Measurements from ENCODE around the gene TREML2.

Gene TREML2

DNA sequence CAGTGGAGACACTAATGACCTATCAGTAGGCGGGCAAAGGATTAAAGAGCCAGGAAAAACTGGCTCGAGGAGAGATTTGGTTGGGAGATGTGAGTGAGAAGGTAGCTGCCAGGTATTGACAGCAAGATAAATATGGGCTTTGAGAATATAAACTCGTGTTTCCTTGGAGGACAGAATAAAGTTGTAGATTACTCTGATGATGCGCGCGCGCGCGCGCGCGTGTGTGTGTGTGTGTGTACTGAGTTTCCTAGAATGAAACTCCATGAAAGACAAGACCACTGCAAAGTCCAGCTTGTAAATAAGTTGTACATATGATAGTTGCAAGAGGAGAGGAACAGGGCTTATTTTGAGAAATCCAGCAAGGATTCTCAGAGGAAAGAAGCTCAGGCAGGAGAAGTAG, 24.8 kb downstream of the TREML2 start:
- DNase-seq (ENCODE audit: low spot score): no peak

GRCh38 chr6:41175084-41175483, 25.9 kb downstream of the TREML2 start:
- DNase-seq (ENCODE audit: low spot score): no peak

DNA sequence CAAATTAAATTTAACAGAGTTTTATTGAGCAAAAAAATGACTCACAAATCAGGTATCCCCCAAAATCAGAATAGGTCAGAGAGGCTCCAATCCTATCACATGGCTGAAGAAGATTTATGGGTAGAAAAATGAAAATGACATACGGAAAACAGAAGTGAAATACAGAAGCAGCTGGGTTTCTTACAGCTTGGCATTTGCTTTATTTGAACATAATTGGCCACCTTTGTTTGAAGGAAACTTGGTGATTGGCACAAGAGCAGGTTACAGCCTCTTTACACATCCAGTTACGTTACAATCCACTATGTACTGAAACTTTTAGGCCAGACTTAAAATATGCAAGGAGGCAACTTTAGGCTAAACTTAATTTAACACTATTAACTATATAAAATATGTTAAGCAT, 26.3 kb downstream of the TREML2 start:
- no peak for DNase-seq (ENCODE audit: low spot score)

- no peak for DNase-seq (ENCODE audit: low spot score)
Measured at GRCh38 chr6:41171908-41172307, 29.0 kb downstream of the TREML2 start.

- DNase-seq (ENCODE audit: low spot score): no peak
Measured at GRCh38 chr6:41170547-41171160, 30.3 kb downstream of the TREML2 start.

GRCh38 chr6:41167173-41167963, 33.6 kb downstream of the TREML2 start:
- no peak for DNase-seq (ENCODE audit: low spot score)

DNA sequence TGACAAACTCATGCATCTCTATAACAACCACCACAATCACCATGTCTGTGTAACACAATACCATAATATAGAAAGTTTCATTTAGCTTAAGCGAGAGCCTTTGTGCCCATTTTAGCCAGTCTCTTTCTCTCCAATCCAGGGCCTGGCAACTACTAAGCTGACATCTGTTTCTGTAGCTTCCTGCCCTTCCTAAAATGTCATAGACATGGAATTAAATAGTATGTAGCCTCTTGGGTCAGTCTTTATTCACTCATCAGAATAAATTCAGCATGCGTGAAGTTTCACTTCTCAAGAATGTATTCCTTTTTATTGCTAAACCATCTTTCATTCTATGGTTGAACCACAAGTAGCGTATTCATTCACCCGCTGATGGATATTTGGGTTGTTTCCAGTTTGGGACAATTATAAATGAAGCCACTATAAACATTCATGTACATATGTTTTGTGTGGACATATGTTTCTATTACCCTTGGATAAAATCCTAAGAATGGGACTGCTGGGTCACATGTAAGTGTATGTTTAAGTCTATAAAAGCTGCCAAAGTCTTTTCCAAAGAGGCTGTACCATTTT, 36.3 kb downstream of the TREML2 start:
- DNase-seq (ENCODE audit: low spot score): no peak

GRCh38 chr6:41163419-41163717, 37.6 kb downstream of the TREML2 start:
- no peak for DNase-seq (ENCODE audit: low spot score)

DNA sequence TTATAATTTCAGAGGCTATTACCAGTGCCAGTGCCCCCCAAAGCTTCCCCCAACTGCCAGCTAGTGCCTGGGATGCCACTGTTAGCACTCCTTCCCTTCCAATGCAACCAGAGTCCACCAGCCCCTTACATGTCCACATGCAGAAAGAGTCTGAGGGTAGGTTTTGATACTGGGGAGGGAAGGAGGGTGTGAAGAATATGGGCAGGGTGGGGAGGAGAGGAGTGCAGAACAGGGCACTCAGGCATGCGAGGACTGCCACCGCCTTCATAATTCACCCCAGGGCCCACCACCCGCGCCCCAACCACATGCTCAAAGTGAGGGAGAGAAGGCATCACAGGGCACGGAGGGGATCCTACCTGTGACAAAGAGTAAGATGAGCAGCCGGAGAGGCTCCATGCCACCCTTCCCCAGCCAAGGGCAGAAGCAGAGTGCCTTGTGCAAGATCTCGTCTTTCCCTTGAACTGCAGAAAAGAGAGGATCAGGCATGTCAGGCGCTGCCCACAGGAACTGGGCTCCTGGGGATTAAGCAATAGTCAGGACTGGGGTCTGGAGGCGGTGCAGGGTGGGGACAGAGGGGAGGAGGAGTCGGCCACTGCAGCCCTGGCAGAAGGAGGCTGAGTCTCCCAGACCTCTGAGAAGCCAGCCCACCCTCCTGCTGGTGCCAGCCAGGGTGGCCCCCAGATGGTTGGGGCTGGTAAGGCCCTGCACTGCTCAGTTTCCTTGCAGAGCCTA, 38.1 kb downstream of the TREML2 start, which contains the start of gene TREM2:
TSS of gene TREM2 (minus strand) at position 430 of the 732 bp plus-strand sequence. CDS start at position 396, 34 bp downstream.
- no peak for DNase-seq (ENCODE audit: low spot score)

- no peak for DNase-seq (ENCODE audit: low spot score)
Measured at GRCh38 chr6:41161851-41162552, 38.9 kb downstream of the TREML2 start.

GRCh38 chr6:41161380-41161779, 39.6 kb downstream of the TREML2 start:
- DNase-seq (ENCODE audit: low spot score): no peak

- DNase-seq (ENCODE audit: low spot score): no peak
Measured at GRCh38 chr6:41160933-41161332, 40.0 kb downstream of the TREML2 start.

DNA sequence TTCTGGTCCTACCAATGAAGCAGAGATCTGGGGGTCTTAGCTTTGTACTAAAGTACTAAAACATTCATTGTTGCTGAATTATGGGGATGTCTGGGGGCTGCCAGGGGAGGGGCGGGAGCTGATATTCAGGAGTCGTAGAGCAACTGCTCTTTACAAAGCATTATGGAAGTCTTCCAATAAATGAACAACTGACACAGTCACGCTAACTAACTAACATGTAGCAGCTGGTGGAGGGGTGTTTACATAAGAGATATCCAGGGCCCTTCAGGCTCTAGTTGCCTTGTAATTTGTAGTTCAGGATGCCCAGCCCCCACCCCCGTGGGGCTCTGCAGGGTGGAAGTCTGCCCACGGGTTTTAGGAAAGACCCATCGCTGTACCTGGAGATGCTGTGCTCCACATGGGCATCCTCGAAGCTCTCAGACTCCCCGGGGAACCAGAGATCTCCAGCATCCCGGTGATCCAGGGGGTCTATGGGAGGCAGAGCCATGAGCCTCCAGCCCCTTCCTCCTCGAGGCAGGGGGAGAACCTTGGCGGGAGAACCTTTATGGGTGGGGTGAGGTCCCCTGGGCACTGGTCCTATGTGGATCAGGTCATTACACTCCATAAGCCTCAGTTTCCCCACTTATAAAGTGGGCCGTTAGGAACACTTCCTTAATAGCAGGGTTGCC, 41.4 kb downstream of the TREML2 start:
- no peak for DNase-seq (ENCODE audit: low spot score)

GRCh38 chr6:41157323-41157722, 43.6 kb downstream of the TREML2 start:
- no peak for DNase-seq (ENCODE audit: low spot score)

DNA sequence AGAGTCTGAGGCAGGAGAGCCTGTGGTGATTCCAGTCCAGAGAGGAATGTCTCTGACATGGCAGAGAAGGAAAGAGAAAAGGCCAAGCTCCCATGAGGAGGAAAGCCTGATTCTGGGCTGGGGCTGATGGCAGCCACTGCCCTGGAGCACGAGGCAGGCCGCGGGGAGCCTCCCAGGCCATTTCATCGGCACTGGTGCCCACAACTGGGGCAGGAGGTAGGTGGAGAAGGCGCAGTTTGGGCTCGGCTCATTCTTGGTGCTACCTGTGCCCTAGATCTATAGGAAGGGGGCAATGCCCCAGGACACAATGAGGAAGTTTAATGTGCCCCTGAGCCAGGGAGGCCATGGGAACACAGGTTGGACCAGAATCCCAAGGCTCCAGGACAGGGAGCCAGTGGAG, 44.2 kb downstream of the TREML2 start:
- DNase-seq (ENCODE audit: low spot score): no peak

- DNase-seq (ENCODE audit: low spot score): no peak
Measured at GRCh38 chr6:41156001-41156400, 44.9 kb downstream of the TREML2 start.

GRCh38 chr6:41155132-41155805, 45.7 kb downstream of the TREML2 start:
- no peak for DNase-seq (ENCODE audit: low spot score)

DNA sequence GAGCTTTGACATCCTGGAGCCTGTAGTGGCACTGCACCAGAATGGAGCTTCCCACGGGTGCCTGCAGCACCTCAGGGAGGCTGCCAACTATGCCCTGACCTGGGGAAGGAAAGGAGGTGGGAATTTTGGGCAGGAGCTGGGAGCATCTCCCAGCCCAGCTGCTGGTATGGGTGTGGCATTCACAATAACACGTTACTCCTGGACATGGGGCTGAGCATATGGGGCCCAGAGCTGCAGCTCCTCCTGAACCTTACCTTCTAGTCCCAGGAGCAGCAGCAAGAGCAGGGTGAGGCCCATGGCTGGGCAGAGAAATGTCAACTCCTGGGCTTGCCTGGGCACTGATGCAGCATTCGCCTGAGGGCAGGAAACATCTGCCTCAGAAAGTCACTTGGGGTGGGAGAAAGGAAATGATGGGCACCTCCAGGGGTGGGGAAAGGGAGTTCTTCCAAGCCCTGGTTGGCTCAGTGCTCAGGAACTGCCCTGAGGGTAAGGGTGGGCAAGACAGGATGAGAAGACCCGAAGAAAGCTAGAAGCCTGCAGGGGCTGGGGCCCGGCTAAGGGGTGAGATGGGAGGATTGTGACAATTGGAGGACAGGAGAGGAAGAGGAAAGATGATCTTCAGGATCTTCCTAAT, 46.8 kb downstream of the TREML2 start, which contains the start of gene TREML1:
TSS of gene TREML1 (minus strand) at position 356 of the 634 bp plus-strand sequence. CDS start at position 297, 59 bp downstream.
- DNase-seq (ENCODE audit: low spot score): no peak

GRCh38 chr6:41153451-41153850, 47.5 kb downstream of the TREML2 start:
- DNase-seq (ENCODE audit: low spot score): no peak

- DNase-seq (ENCODE audit: low spot score): no peak
Measured at GRCh38 chr6:41150671-41151070, 50.3 kb downstream of the TREML2 start.
